ENCODE data around the gene RNF114. TPM values are rescaled to one million over a fixed set of nuclear protein-coding genes. Genes with fewer than 3 reads are reported as not detected.
"Not testable (repeated sequence)": the region's sequence is repeated elsewhere in the genome, so short reads cannot be mapped to it uniquely, and the experiment has no call there.

The RNF114 gene
- total and polyA plus RNA-seq, 5 donors: 42.8 to 50.0 (median 46.2) TPM

DNA sequence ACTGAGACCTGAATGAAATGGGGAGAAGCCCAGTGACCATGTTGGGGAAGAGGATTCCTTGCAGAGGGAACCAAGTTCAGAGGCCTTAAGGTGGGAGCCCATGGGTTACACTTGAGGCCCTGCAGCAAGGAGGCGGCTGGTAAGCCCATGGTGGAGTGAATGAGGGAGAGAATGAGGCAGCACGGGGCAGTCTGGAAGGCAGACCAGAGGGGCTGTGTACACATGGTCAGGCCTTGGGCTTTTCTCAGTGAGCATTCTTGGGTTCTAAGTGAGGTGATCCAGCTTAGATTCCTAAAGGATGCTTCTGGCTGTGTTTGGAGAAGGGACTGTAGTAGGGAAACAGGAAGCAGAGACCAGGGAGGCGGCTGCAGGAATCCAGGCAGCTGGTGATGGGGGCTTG lies 19.0 kb downstream of the RNF114 start:
- Histone ChIP-seq H3K9me3 (ENCODE audit: control insufficient read depth, low read length) (no peaks in the 10 kb centered on the region), H3K4me1 (ENCODE audit: control insufficient read depth, insufficient read depth, low read length) (no peaks in the 10 kb centered on the region), H3K4me3 (ENCODE audit: low read length) (no peak overlapping the region), H3K27ac (ENCODE audit: low read length) (no peak overlapping the region), H3K27me3 (ENCODE audit: control insufficient read depth, insufficient read depth) (no peaks in the 10 kb centered on the region)
- WGBS: 90% methylated on average over 3 of the region's 3 CpGs
- intact Hi-C loops (cut with DNase I): no loop called here
- ATAC-seq: no peak
- DNase-seq: no peak

DNA sequence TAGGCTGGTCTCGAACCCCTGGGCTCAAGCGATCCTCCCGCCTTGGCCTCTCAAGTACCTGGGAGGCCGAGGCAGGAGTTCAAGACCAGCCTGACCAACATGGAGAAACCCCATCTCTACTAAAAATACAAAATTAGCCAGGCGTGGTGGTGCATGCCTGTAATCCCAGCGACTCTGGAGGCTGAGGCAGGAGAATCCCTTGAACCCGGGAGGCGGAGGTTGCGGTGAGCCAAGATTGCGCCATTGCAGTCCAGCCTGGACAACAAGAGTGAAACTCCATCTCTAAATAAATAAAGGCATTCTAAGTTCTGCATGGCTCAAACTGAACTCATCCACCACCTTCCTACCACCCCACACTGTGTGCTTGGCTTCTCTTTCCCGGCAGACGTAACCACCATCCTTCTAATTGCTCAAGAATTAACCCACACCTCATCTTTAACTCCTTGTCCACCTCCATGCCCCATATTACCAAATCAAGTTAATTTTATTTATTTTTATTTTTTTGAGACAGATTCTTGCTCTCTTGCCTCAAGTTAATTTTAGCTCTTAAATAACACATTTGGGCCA lies 19.7 kb downstream of the RNF114 start:
- intact Hi-C loops (cut with DNase I); ATAC-seq; H3K9me3 ChIP-seq (ENCODE audit: control insufficient read depth, low read length); H3K27ac ChIP-seq (ENCODE audit: low read length); H3K4me1 ChIP-seq (ENCODE audit: control insufficient read depth, insufficient read depth, low read length); H3K4me3 ChIP-seq (ENCODE audit: low read length); H3K27me3 ChIP-seq (ENCODE audit: control insufficient read depth, insufficient read depth); DNase-seq: not testable (repeated sequence)
- WGBS: 92% methylated on average over 12 of the region's 12 CpGs

- no peak for ATAC-seq
- H3K27me3 ChIP-seq (ENCODE audit: control insufficient read depth, insufficient read depth): no peaks in the 10 kb centered on the region
- peak overlapping the region; percentile 3 for H3K27ac ChIP-seq (ENCODE audit: low read length)
- DNase-seq: no peak
- H3K9me3 ChIP-seq (ENCODE audit: control insufficient read depth, low read length): no peaks in the 10 kb centered on the region
- WGBS: 96% methylated on average over 18 of the region's 18 CpGs
- no peaks in the 10 kb centered on the region for H3K4me1 ChIP-seq (ENCODE audit: control insufficient read depth, insufficient read depth, low read length)
- H3K4me3 ChIP-seq (ENCODE audit: low read length): no peak overlapping the region
- intact Hi-C loops (cut with DNase I): no loop called here
These were observed 20.5 kb downstream of the RNF114 start for GRCh38 chr20:49956689-49957088.

- H3K9me3 ChIP-seq (ENCODE audit: control insufficient read depth, low read length); ATAC-seq; intact Hi-C loops (cut with DNase I); H3K4me3 ChIP-seq (ENCODE audit: low read length); H3K4me1 ChIP-seq (ENCODE audit: control insufficient read depth, insufficient read depth, low read length); H3K27me3 ChIP-seq (ENCODE audit: control insufficient read depth, insufficient read depth): not testable (repeated sequence)
- peak overlapping the region; percentile 72 for H3K27ac ChIP-seq (ENCODE audit: low read length)
- peak; percentile 64 to 90 (median 88) for DNase-seq
- 78% methylated on average over 12 of the region's 12 CpGs for WGBS
These were observed 21.1 kb downstream of the RNF114 start for GRCh38 chr20:49957089-49957938.

GRCh38 chr20:49961413-49961812 lies 25.2 kb downstream of the RNF114 start:
- Histone ChIP-seq H3K4me3 (ENCODE audit: low read length) (no peak overlapping the region), H3K9me3 (ENCODE audit: control insufficient read depth, low read length) (no peaks in the 10 kb centered on the region), H3K27me3 (ENCODE audit: control insufficient read depth, insufficient read depth) (no peaks in the 10 kb centered on the region), H3K4me1 (ENCODE audit: control insufficient read depth, insufficient read depth, low read length) (no peaks in the 10 kb centered on the region), H3K27ac (ENCODE audit: low read length) (no peak overlapping the region)
- WGBS: 85% methylated on average over 4 of the region's 4 CpGs
- DNase-seq (no peak), ATAC-seq (no peak)
- intact Hi-C loops (cut with DNase I): no loop called here

DNA sequence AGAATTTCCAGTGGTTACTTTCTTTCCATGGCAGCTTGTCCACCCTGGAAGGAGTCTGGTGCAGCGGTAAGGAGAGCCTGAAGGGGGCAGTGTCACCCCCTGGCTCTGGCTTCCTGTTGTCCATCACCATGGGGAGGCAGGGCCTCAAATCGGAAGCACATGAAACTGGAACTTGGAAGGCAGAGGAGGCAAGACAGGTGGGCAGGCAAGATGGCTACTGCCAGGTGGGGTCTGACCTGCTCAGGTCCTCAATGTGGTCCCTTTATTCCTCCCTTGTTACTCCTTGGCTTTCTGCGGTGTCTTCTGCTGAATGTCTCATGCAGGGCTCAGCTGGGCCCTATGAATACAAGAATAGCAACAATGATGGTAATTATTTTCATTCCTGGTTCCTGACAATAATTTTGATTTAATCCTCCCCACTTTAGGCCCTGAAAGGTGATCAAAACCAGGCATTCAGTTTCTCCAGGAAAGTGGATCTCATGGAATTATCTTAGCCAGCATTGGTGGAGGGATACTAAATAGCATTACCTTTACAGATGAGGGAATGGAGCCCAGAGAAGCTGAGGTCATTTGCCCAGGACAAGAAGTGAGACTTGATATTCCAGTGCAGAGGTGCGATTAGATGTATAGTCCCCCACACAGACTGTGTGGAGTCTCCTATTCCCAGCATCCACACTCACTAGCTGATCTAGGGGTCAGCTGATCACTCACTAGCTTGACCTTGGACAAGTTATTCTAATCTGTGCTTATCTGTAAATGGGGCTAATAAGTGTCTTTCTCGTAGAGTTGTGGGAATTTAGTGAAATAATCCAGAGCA lies 29.0 kb downstream of the RNF114 start:
- Histone ChIP-seq H3K9me3 (ENCODE audit: control insufficient read depth, low read length) (no peaks in the 10 kb centered on the region), H3K27ac (ENCODE audit: low read length) (no peak overlapping the region), H3K27me3 (ENCODE audit: control insufficient read depth, insufficient read depth) (no peaks in the 10 kb centered on the region), H3K4me3 (ENCODE audit: low read length) (no peak overlapping the region), H3K4me1 (ENCODE audit: control insufficient read depth, insufficient read depth, low read length) (no peaks in the 10 kb centered on the region)
- intact Hi-C loops (cut with DNase I): no loop called here
- WGBS: 75% methylated on average over 5 of the region's 5 CpGs
- DNase-seq (peak in 1 of 3 donors; percentile 48), ATAC-seq (peak; percentile 23)

GRCh38 chr20:49965781-49966305 lies 29.6 kb downstream of the RNF114 start:
- ATAC-seq: no peak
- no peaks in the 10 kb centered on the region for H3K9me3 ChIP-seq (ENCODE audit: control insufficient read depth, low read length)
- no peak overlapping the region for H3K27ac ChIP-seq (ENCODE audit: low read length)
- no peak for DNase-seq
- 88% methylated on average over 9 of the region's 9 CpGs for WGBS
- no peaks in the 10 kb centered on the region for H3K4me1 ChIP-seq (ENCODE audit: control insufficient read depth, insufficient read depth, low read length)
- intact Hi-C loops (cut with DNase I): no loop called here
- H3K4me3 ChIP-seq (ENCODE audit: low read length): no peak overlapping the region
- H3K27me3 ChIP-seq (ENCODE audit: control insufficient read depth, insufficient read depth): no peaks in the 10 kb centered on the region

- 94% methylated on average over 2 of the region's 2 CpGs for WGBS
- Histone ChIP-seq H3K27ac (ENCODE audit: low read length) (no peak overlapping the region), H3K9me3 (ENCODE audit: control insufficient read depth, low read length) (no peaks in the 10 kb centered on the region), H3K27me3 (ENCODE audit: control insufficient read depth, insufficient read depth) (no peaks in the 10 kb centered on the region), H3K4me1 (ENCODE audit: control insufficient read depth, insufficient read depth, low read length) (no peaks in the 10 kb centered on the region), H3K4me3 (ENCODE audit: low read length) (no peak overlapping the region)
- ATAC-seq: no peak
- no peak for DNase-seq
- intact Hi-C loops (cut with DNase I): no loop called here
These were observed 30.7 kb downstream of the RNF114 start for GRCh38 chr20:49966861-49967260.

- Histone ChIP-seq H3K27ac (ENCODE audit: low read length) (peak overlapping the region; percentile 66), H3K9me3 (ENCODE audit: control insufficient read depth, low read length) (no peaks in the 10 kb centered on the region), H3K27me3 (ENCODE audit: control insufficient read depth, insufficient read depth) (no peaks in the 10 kb centered on the region), H3K4me3 (ENCODE audit: low read length) (no peak overlapping the region), H3K4me1 (ENCODE audit: control insufficient read depth, insufficient read depth, low read length) (no peaks in the 10 kb centered on the region)
- peak in 1 of 2 donors; percentile 75 for ATAC-seq
- intact Hi-C loops (cut with DNase I): no loop called here
- 62% methylated on average over 3 of the region's 3 CpGs for WGBS
- DNase-seq: no peak
These were observed 33.0 kb downstream of the RNF114 start for GRCh38 chr20:49969234-49969633.

DNA sequence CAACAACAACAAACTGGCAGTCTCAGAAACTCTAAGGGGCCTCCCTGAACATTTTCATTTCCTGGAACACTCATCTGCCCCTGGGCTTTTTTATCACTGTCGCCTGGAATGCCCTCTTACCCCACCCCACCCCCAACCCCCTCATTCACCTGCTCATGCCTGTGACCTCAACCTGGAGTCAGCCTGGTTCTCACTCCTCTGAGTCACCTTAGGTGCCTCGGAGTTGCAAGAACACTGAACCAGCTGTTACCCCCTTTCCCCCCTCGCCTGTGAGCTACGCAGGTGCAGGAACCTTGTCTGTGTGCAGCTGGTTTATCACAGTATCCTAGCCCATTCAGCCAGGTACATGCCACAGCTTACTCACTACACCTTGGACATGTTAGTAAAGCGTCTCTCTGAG lies 33.7 kb downstream of the RNF114 start:
- ATAC-seq (no peak), DNase-seq (no peak)
- Histone ChIP-seq H3K4me1 (ENCODE audit: control insufficient read depth, insufficient read depth, low read length) (no peaks in the 10 kb centered on the region), H3K4me3 (ENCODE audit: low read length) (no peak overlapping the region), H3K9me3 (ENCODE audit: control insufficient read depth, low read length) (no peaks in the 10 kb centered on the region), H3K27me3 (ENCODE audit: control insufficient read depth, insufficient read depth) (no peaks in the 10 kb centered on the region), H3K27ac (ENCODE audit: low read length) (no peak overlapping the region)
- WGBS: 73% methylated on average over 5 of the region's 5 CpGs
- intact Hi-C loops (cut with DNase I): no loop called here

- WGBS: 90% methylated on average over 8 of the region's 8 CpGs
These were observed 34.3 kb downstream of the RNF114 start for GRCh38 chr20:49970498-49970897.

More at GRCh38 chr20:49970498-49970897, 34.3 kb downstream of the RNF114 start:
- intact Hi-C loops (cut with DNase I): no loop called here
- H3K27ac ChIP-seq (ENCODE audit: low read length): no peak overlapping the region
- H3K27me3 ChIP-seq (ENCODE audit: control insufficient read depth, insufficient read depth): no peaks in the 10 kb centered on the region
- H3K4me1 ChIP-seq (ENCODE audit: control insufficient read depth, insufficient read depth, low read length): no peaks in the 10 kb centered on the region
- no peak for ATAC-seq
- H3K4me3 ChIP-seq (ENCODE audit: low read length): no peak overlapping the region
- no peak for DNase-seq
- no peaks in the 10 kb centered on the region for H3K9me3 ChIP-seq (ENCODE audit: control insufficient read depth, low read length)

Data from right cardiac atrium (tissue), 5 donors.